ENCODE results near the gene RENBP.

GRCh38 chrX:153964105-153964504 is 19.7 kb upstream of the RENBP start:
- TF ChIP-seq POLR2AphosphoS5 (IDR thresholded peaks at IDR 0.05; ENCODE audit: borderline replicate concordance, low read depth, low read length) (no peak), EZH2 (IDR thresholded peaks at IDR 0.05) (no peak), FOXP2 (optimal IDR thresholded peaks at IDR 0.05; ENCODE audit: control extremely low read depth, extremely low read length, insufficient read depth) (no peak)
